Measurements from ENCODE around the gene SPPL3.

The SPPL3 gene

GRCh38 chr12:120820884-120821510 lies 83.2 kb downstream of the SPPL3 start:
- Histone ChIP-seq H3K9me3 (ENCODE audit: insufficient read depth, low read length) (no peaks in the 10 kb centered on the region), H4K20me1 (ENCODE audit: low read depth, low read length) (0 out of 2 replicates have a peak, but pooled peaks cover 9% of the 10 kb centered on the region), H3K9me2 (replicated peaks; ENCODE audit: insufficient read depth, low read length) (no peaks in the 10 kb centered on the region), H3K4me2 (ENCODE audit: low read depth, low read length, poor library complexity, severe bottlenecking) (no peak overlapping the region), H3K27me3 (ENCODE audit: low read length) (no peaks in the 10 kb centered on the region), H2AFZ (ENCODE audit: low read depth, low read length, severe bottlenecking) (no peak overlapping the region), H3K36me3 (ENCODE audit: low read length) (no peaks in the 10 kb centered on the region), H3K27ac (ENCODE audit: low read depth, low read length) (no peak overlapping the region), H3K9ac (ENCODE audit: low read length) (no peak overlapping the region), H3K4me3 (ENCODE audit: insufficient read depth, low read length, poor library complexity, severe bottlenecking) (no peak overlapping the region), H3K79me2 (ENCODE audit: insufficient read depth, low read length) (peaks cover 63% of the 10 kb centered on the region), H3F3A (ENCODE audit: insufficient read depth) (no peaks in the 10 kb centered on the region)
- no peak for TF ChIP-seq EZH2phosphoT487 (conservative IDR thresholded peaks at IDR 0.05; ENCODE audit: low read length)
- TF ChIP-seq, protein P1, sequence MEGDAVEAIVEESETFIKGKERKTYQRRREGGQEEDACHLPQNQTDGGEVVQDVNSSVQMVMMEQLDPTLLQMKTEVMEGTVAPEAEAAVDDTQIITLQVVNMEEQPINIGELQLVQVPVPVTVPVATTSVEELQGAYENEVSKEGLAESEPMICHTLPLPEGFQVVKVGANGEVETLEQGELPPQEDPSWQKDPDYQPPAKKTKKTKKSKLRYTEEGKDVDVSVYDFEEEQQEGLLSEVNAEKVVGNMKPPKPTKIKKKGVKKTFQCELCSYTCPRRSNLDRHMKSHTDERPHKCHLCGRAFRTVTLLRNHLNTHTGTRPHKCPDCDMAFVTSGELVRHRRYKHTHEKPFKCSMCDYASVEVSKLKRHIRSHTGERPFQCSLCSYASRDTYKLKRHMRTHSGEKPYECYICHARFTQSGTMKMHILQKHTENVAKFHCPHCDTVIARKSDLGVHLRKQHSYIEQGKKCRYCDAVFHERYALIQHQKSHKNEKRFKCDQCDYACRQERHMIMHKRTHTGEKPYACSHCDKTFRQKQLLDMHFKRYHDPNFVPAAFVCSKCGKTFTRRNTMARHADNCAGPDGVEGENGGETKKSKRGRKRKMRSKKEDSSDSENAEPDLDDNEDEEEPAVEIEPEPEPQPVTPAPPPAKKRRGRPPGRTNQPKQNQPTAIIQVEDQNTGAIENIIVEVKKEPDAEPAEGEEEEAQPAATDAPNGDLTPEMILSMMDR (IDR thresholded peaks at IDR 0.05; ENCODE audit: insufficient read depth, low read length, poor library complexity, severe bottlenecking), result no peak

DNA sequence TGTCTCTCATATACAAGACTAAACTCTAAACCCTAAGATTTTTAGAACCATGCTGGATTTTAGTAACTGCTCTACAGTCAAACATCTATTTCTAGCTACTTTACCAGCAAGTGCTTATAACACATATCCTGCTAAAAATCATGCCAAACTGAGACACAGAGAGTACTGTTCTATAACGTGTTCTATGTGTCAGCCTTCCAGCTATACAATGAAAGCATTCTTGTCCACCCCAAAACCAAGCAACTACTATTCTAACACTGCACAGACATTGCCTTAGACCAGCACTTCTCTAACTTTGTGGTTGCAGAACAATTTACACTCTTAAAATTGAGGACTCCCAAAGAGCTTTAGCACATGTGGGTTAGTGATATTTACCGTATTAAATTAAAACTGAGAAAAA lies 85.7 kb downstream of the SPPL3 start:
- Histone ChIP-seq H3K9me3 (ENCODE audit: insufficient read depth, low read length) (no peaks in the 10 kb centered on the region), H3K4me3 (ENCODE audit: insufficient read depth, low read length, poor library complexity, severe bottlenecking) (no peak overlapping the region), H3K79me2 (ENCODE audit: insufficient read depth, low read length) (peaks cover 48% of the 10 kb centered on the region), H3K4me2 (ENCODE audit: low read depth, low read length, poor library complexity, severe bottlenecking) (no peak overlapping the region), H3K9ac (ENCODE audit: low read length) (no peak overlapping the region), H3K9me2 (replicated peaks; ENCODE audit: insufficient read depth, low read length) (no peaks in the 10 kb centered on the region), H2AFZ (ENCODE audit: low read depth, low read length, severe bottlenecking) (no peak overlapping the region), H3K36me3 (ENCODE audit: low read length) (no peaks in the 10 kb centered on the region), H3K27ac (ENCODE audit: low read depth, low read length) (no peak overlapping the region), H3K27me3 (ENCODE audit: low read length) (no peaks in the 10 kb centered on the region), H4K20me1 (ENCODE audit: low read depth, low read length) (no peaks in the 10 kb centered on the region), H3F3A (ENCODE audit: insufficient read depth) (no peaks in the 10 kb centered on the region)
- TF ChIP-seq EZH2phosphoT487 (conservative IDR thresholded peaks at IDR 0.05; ENCODE audit: low read length), result no peak
- TF ChIP-seq, protein P1 (IDR thresholded peaks at IDR 0.05; ENCODE audit: insufficient read depth, low read length, poor library complexity, severe bottlenecking), result no peak

DNA sequence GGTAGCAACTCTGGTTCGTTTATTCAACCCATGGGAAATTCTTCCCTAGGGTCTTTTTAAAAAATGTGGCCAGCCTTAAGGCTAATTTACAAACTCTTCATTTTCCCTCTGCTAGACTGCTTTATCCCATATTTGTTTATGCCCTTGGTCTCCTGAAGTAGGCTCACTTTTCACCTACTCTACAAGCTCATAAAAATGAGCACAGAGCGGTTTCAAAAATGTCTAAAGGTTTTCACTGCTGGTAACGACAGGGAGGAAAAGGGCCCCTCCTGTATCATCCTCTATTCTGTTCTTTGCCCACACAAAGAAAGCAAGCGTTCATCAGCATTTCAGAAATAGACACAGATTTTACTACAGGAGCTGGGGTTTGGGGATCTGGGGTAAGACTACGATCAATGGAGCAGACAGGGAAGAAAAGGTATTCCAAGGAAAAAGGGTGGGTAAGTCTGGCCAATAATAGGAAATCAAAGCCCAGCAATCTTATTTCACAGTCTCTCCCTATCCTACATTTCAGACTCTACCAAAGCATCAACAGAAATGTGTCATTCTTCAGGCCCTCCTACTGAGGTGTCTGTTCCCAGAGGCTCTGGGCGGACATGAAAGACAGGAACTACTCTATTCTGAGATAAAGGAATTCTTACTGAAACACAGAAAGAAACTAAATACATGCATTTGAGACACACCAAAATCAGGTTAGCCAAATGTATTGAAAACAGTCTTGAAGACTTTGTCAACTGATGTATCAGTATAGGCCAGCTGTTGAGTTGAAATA lies 86.4 kb downstream of the SPPL3 start:
- no peak overlapping the region for H3K27ac ChIP-seq (ENCODE audit: low read depth, low read length)
- no peak overlapping the region for H2AFZ ChIP-seq (ENCODE audit: low read depth, low read length, severe bottlenecking)
- no peak overlapping the region for H3K4me3 ChIP-seq (ENCODE audit: insufficient read depth, low read length, poor library complexity, severe bottlenecking)
- H3K79me2 ChIP-seq (ENCODE audit: insufficient read depth, low read length), result peaks cover 48% of the 10 kb centered on the region
- H3F3A ChIP-seq (ENCODE audit: insufficient read depth), result no peaks in the 10 kb centered on the region
- no peak overlapping the region for H3K4me2 ChIP-seq (ENCODE audit: low read depth, low read length, poor library complexity, severe bottlenecking)
- no peaks in the 10 kb centered on the region for H3K27me3 ChIP-seq (ENCODE audit: low read length)
- no peaks in the 10 kb centered on the region for H3K36me3 ChIP-seq (ENCODE audit: low read length)
- no peaks in the 10 kb centered on the region for H3K9me2 ChIP-seq (replicated peaks; ENCODE audit: insufficient read depth, low read length)
- no peaks in the 10 kb centered on the region for H3K9me3 ChIP-seq (ENCODE audit: insufficient read depth, low read length)
- no peak overlapping the region for H3K9ac ChIP-seq (ENCODE audit: low read length)
- H4K20me1 ChIP-seq (ENCODE audit: low read depth, low read length), result no peaks in the 10 kb centered on the region
- no peak for TF ChIP-seq EZH2phosphoT487 (conservative IDR thresholded peaks at IDR 0.05; ENCODE audit: low read length)
- TF ChIP-seq, protein P1 (IDR thresholded peaks at IDR 0.05; ENCODE audit: insufficient read depth, low read length, poor library complexity, severe bottlenecking), result no peak
